Measurements from ENCODE around the gene OR2AP1. TPM values are rescaled to one million over a fixed set of nuclear protein-coding genes. Genes with fewer than 3 reads are reported as not detected.

Gene OR2AP1
- total and polyA plus RNA-seq, 2 donors (not counting 3 experiments of a cell fraction or from before 2014, with no cell fraction given), result not detected

DNA sequence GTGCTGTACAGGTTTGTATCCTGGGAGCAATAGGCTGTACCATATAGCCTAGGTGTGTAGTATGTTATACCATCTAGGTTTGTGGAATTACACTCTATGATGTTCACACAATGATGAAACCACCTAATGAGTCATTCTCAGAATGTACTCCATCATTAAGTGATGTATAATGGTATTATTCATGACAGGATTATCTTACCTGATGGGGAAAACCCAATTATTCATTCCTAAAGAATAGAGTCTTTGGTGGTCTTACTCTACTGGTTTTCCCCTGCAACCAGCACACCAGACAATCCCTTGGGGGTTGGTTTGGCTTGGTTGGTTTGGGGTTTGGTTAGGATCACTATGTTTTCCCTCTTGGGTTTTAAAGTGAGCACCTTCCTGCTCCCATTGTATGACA, 51.8 kb downstream of the OR2AP1 start:
- intact Hi-C loops (cut with micrococcal nuclease), result no loop called here
- Histone ChIP-seq H2AFZ (ENCODE audit: low read depth, low read length) (no peak overlapping the region), H3K9me3 (replicated peaks; ENCODE audit: control insufficient read depth, insufficient read depth, low read length) (no peaks in the 10 kb centered on the region), H3K4me2 (ENCODE audit: insufficient read depth, low read length) (no peak overlapping the region), H3K9ac (replicated peaks; ENCODE audit: extremely low read depth, insufficient read depth, low read length) (no peak overlapping the region), H3K27me3 (ENCODE audit: control insufficient read depth in 2 of 2, insufficient read depth in 2 of 2, low read length in 2 of 2) (peaks cover 6 to 8% of the 10 kb centered on the region in 2 experiments), H3K9me1 (replicated peaks; ENCODE audit: control insufficient read depth, extremely low read depth, insufficient read depth, low read length) (no peaks in the 10 kb centered on the region), H3K79me2 (ENCODE audit: control insufficient read depth, insufficient read depth, low read length) (no peaks in the 10 kb centered on the region), H3K36me3 (ENCODE audit: control insufficient read depth in 2 of 2, extremely low read depth in 1 of 2, insufficient read depth in 2 of 2, low read length in 2 of 2) (no peaks in the 10 kb centered on the region), H3K4me1 (ENCODE audit: control insufficient read depth, extremely low read depth, insufficient read depth, low read length) (no peaks in the 10 kb centered on the region), H3K4me3 (replicated peaks in 1 of 3; ENCODE audit: insufficient read depth in 1 of 3, low read depth in 1 of 3, low read length in 3 of 3) (no peak overlapping the region), H3K27ac (ENCODE audit: insufficient read depth, low read depth, low read length) (no peak overlapping the region), H4K20me1 (replicated peaks; ENCODE audit: control insufficient read depth, extremely low read depth, insufficient read depth, low read length) (no peaks in the 10 kb centered on the region)
- no TSS peak for BruUV-seq (replicated peaks)
- TF ChIP-seq, protein P1, sequence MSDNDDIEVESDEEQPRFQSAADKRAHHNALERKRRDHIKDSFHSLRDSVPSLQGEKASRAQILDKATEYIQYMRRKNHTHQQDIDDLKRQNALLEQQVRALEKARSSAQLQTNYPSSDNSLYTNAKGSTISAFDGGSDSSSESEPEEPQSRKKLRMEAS (IDR thresholded peaks at IDR 0.05; ENCODE audit: insufficient read depth, insufficient read length), result no peak
- TF ChIP-seq GATA2 (IDR thresholded peaks at IDR 0.05; ENCODE audit: insufficient read depth, insufficient read length, low read depth, low read length), result no peak
- TF ChIP-seq EZH2 (IDR thresholded peaks at IDR 0.05; ENCODE audit: borderline replicate concordance, low read depth, low read length, severe bottlenecking), result no peak
- FAIRE-seq (no peak), DNase-seq (ENCODE audit: low read depth, low spot score) (no peak)
- POLR2A ChIA-PET, result no interaction called here
- dilution Hi-C loops (cut with MboI; ENCODE audit: extremely low pct_ligation_motif_present, low sequenced_read_pairs), result no loop called here
- CTCF ChIA-PET, result no interaction called here

Other genes starting within 250 kb of the OR2AP1 start
- not detected in 2 replicates for gene OR6C3, start 241.7 kb upstream of the OR2AP1 start, total RNA-seq
- gene OR6C3, start 241.7 kb upstream of the OR2AP1 start, polyA plus RNA-seq, result not detected in 2 replicates
- gene OR6C75, start 209.5 kb upstream of the OR2AP1 start, total RNA-seq, result not detected in 2 replicates
- gene OR6C75, start 209.5 kb upstream of the OR2AP1 start, polyA plus RNA-seq, result not detected in 2 replicates
- gene OR6C65, start 171.9 kb upstream of the OR2AP1 start, total RNA-seq, result not detected in 2 replicates
- not detected in 2 replicates for gene OR6C65, start 171.9 kb upstream of the OR2AP1 start, polyA plus RNA-seq
- gene OR6C76, start 146.2 kb upstream of the OR2AP1 start, total RNA-seq, result not detected in 2 replicates
- not detected in 2 replicates for gene OR6C76, start 146.2 kb upstream of the OR2AP1 start, polyA plus RNA-seq
- gene OR6C2, start 128.4 kb upstream of the OR2AP1 start, total RNA-seq, result not detected in 2 replicates
- not detected in 2 replicates for gene OR6C2, start 128.4 kb upstream of the OR2AP1 start, polyA plus RNA-seq
- gene OR6C70, start 102.3 kb upstream of the OR2AP1 start, total RNA-seq, result not detected in 2 replicates
- not detected in 2 replicates for gene OR6C70, start 102.3 kb upstream of the OR2AP1 start, polyA plus RNA-seq
- not detected in 2 replicates for gene OR6C68, start 80.1 kb upstream of the OR2AP1 start, total RNA-seq
- not detected in 2 replicates for gene OR6C68, start 80.1 kb upstream of the OR2AP1 start, polyA plus RNA-seq
- not detected in 2 replicates for gene OR6C4, start 22.9 kb upstream of the OR2AP1 start, total RNA-seq
- not detected in 2 replicates for gene OR6C4, start 22.9 kb upstream of the OR2AP1 start, polyA plus RNA-seq
- gene OR10P1, start 64.4 kb downstream of the OR2AP1 start, total RNA-seq, result not detected in 2 replicates
- gene OR10P1, start 64.4 kb downstream of the OR2AP1 start, polyA plus RNA-seq, result not detected in 2 replicates
- 0.84 and 1.0 TPM in 2 replicates for gene ITGA7, start 135.4 kb downstream of the OR2AP1 start, total RNA-seq
- 0.41 and 0.67 TPM in 2 replicates for gene ITGA7, start 135.4 kb downstream of the OR2AP1 start, polyA plus RNA-seq
- 84.1 and 85.6 TPM in 2 replicates for gene BLOC1S1, start 143.6 kb downstream of the OR2AP1 start, total RNA-seq
- gene BLOC1S1, start 143.6 kb downstream of the OR2AP1 start, polyA plus RNA-seq, result 192 and 197 TPM in 2 replicates
- 2.7 and 6.1 TPM in 2 replicates for gene RDH5, start 147.9 kb downstream of the OR2AP1 start, total RNA-seq
- 3.5 and 3.7 TPM in 2 replicates for gene RDH5, start 147.9 kb downstream of the OR2AP1 start, polyA plus RNA-seq
- 1,054 and 1,063 TPM in 2 replicates for gene CD63, start 156.5 kb downstream of the OR2AP1 start, total RNA-seq
- 1,429 and 1,536 TPM in 2 replicates for gene CD63, start 156.5 kb downstream of the OR2AP1 start, polyA plus RNA-seq
- 18.7 and 19.8 TPM in 2 replicates for gene GDF11, start 170.7 kb downstream of the OR2AP1 start, total RNA-seq
- 10.0 and 11.6 TPM in 2 replicates for gene GDF11, start 170.7 kb downstream of the OR2AP1 start, polyA plus RNA-seq
- 88.1 and 101 TPM in 2 replicates for gene SARNP, start 245.3 kb downstream of the OR2AP1 start, total RNA-seq
- gene SARNP, start 245.3 kb downstream of the OR2AP1 start, polyA plus RNA-seq, result 101 and 108 TPM in 2 replicates
- 55.0 and 57.8 TPM in 2 replicates for gene ORMDL2, start 245.6 kb downstream of the OR2AP1 start, total RNA-seq
- gene ORMDL2, start 245.6 kb downstream of the OR2AP1 start, polyA plus RNA-seq, result 70.4 and 111 TPM in 2 replicates

Measured in endothelial cell of umbilical vein (primary cell).